ENCODE results near the gene EIF3J.

Gene EIF3J

DNA sequence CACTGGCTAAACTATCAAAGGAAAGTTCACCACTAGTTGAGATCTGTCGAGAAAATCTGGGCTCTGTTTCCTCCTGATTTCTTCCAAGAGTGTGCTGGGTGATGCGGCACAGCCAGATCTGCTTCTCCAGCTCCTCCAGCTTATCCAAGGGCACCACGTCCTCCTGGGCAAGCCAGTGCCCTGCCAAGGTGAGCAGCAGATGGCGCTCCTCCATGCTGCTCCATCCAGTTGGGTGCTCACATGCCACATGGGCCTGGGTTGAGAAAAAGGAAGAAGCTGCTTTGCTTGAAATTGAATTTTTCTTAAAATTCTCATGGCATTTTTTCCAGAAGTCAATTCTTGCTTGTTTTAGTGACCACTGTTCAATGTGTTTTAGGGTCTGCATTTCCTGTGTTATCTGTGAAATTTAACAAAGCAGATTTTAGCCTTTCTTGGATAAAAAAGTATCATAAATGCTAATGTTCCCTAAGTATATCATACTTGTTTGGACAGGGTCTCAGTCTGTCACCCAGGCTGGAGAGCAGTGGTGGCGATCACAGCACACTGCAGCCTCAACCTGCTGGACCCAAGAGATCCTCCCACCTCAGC lies 47.3 kb downstream of the EIF3J start:
- H3K4me1 ChIP-seq (ENCODE audit: insufficient read depth, insufficient read length) = no peaks in the 10 kb centered on the region
- peaks cover 43% of the 10 kb centered on the region for H3K36me3 ChIP-seq (ENCODE audit: insufficient read depth, insufficient read length, low read length)
- TF ChIP-seq YY1 (IDR thresholded peaks at IDR 0.05; ENCODE audit: insufficient read depth, insufficient read length) (no peak), ZNF274 (IDR thresholded peaks at IDR 0.05; ENCODE audit: low read depth, low read length) (no peak), SUZ12 (IDR thresholded peaks at IDR 0.05; ENCODE audit: extremely low read depth, insufficient read depth, insufficient read length) (no peak)
- H3K27me3 ChIP-seq (ENCODE audit: insufficient read depth, insufficient read length) = no peaks in the 10 kb centered on the region
- DNase-seq (ENCODE audit: low read depth, low spot score) = peak; percentile 8
- no peak overlapping the region for H3K4me3 ChIP-seq (ENCODE audit: insufficient read length, low read depth)
- H3K9me3 ChIP-seq (ENCODE audit: insufficient read depth, low read length) = no peaks in the 10 kb centered on the region
- H3K9ac ChIP-seq (ENCODE audit: insufficient read length, low read depth) = no peak overlapping the region

DNA sequence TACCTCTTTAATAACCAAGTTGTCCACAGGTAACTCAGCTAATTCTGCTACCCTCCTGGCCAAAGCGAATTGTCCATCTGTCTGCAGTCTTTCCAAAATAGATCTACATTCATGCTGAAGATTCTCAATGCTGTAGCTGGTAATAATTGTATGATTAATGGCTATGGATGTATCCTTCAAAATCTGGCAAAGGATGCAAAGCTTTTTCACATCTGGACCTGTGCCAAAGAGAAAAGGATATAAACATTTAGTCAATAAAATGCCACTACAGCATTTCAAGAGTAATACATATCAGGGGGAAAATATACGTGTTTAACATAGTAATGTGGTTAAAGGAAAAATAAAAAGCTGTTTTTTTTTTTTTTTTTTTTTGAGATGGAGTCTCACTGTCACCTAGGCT lies 48.7 kb downstream of the EIF3J start:
- no peaks in the 10 kb centered on the region for H3K4me1 ChIP-seq (ENCODE audit: insufficient read depth, insufficient read length)
- H3K9me3 ChIP-seq (ENCODE audit: insufficient read depth, low read length) = no peaks in the 10 kb centered on the region
- peaks cover 53% of the 10 kb centered on the region for H3K36me3 ChIP-seq (ENCODE audit: insufficient read depth, insufficient read length, low read length)
- no peak overlapping the region for H3K9ac ChIP-seq (ENCODE audit: insufficient read length, low read depth)
- H3K27me3 ChIP-seq (ENCODE audit: insufficient read depth, insufficient read length) = no peaks in the 10 kb centered on the region
- DNase-seq (ENCODE audit: low read depth, low spot score) = no peak
- no peak overlapping the region for H3K4me3 ChIP-seq (ENCODE audit: insufficient read length, low read depth)
- TF ChIP-seq YY1 (IDR thresholded peaks at IDR 0.05; ENCODE audit: insufficient read depth, insufficient read length) (no peak), ZNF274 (IDR thresholded peaks at IDR 0.05; ENCODE audit: low read depth, low read length) (no peak), SUZ12 (IDR thresholded peaks at IDR 0.05; ENCODE audit: extremely low read depth, insufficient read depth, insufficient read length) (no peak)

DNA sequence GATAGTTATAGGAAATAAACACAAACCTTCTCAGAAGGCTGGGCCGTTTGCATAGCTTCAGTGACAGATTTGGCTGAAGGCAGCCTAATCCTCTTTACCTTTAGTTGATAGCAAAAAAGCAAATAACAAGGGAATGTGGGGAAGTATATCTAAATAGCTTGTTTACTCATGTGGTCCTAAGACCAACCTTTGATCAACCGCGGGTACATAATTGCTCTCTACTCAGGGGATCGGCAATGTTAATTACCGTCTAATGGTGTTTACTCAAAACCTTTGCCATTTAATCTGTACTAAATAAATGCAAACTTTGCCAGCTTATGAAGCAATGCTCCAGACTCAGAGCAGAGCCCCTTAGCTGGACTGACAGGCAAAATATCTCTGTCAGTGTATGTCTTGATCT lies 51.6 kb downstream of the EIF3J start:
- no peak for TF ChIP-seq YY1 (IDR thresholded peaks at IDR 0.05; ENCODE audit: insufficient read depth, insufficient read length)
- TF ChIP-seq ZNF274 (IDR thresholded peaks at IDR 0.05; ENCODE audit: low read depth, low read length) = no peak
- no peak for TF ChIP-seq SUZ12 (IDR thresholded peaks at IDR 0.05; ENCODE audit: extremely low read depth, insufficient read depth, insufficient read length)
- no peak for DNase-seq (ENCODE audit: low read depth, low spot score)
- Histone ChIP-seq H3K9me3 (ENCODE audit: insufficient read depth, low read length) (no peaks in the 10 kb centered on the region), H3K36me3 (ENCODE audit: insufficient read depth, insufficient read length, low read length) (peaks cover 72% of the 10 kb centered on the region), H3K4me3 (ENCODE audit: insufficient read length, low read depth) (no peak overlapping the region), H3K9ac (ENCODE audit: insufficient read length, low read depth) (no peak overlapping the region), H3K4me1 (ENCODE audit: insufficient read depth, insufficient read length) (no peaks in the 10 kb centered on the region), H3K27me3 (ENCODE audit: insufficient read depth, insufficient read length) (no peaks in the 10 kb centered on the region)

- Histone ChIP-seq H3K4me1 (ENCODE audit: insufficient read depth, insufficient read length) (no peaks in the 10 kb centered on the region), H3K4me3 (ENCODE audit: insufficient read length, low read depth) (no peak overlapping the region), H3K9ac (ENCODE audit: insufficient read length, low read depth) (no peak overlapping the region), H3K36me3 (ENCODE audit: insufficient read depth, insufficient read length, low read length) (peaks cover 77% of the 10 kb centered on the region), H3K27me3 (ENCODE audit: insufficient read depth, insufficient read length) (no peaks in the 10 kb centered on the region), H3K9me3 (ENCODE audit: insufficient read depth, low read length) (no peaks in the 10 kb centered on the region)
- TF ChIP-seq YY1 (IDR thresholded peaks at IDR 0.05; ENCODE audit: insufficient read depth, insufficient read length) (no peak), ZNF274 (IDR thresholded peaks at IDR 0.05; ENCODE audit: low read depth, low read length) (no peak), SUZ12 (IDR thresholded peaks at IDR 0.05; ENCODE audit: extremely low read depth, insufficient read depth, insufficient read length) (no peak)
- no peak for DNase-seq (ENCODE audit: low read depth, low spot score)
Measured at GRCh38 chr15:44591326-44591725, 54.4 kb downstream of the EIF3J start.

DNA sequence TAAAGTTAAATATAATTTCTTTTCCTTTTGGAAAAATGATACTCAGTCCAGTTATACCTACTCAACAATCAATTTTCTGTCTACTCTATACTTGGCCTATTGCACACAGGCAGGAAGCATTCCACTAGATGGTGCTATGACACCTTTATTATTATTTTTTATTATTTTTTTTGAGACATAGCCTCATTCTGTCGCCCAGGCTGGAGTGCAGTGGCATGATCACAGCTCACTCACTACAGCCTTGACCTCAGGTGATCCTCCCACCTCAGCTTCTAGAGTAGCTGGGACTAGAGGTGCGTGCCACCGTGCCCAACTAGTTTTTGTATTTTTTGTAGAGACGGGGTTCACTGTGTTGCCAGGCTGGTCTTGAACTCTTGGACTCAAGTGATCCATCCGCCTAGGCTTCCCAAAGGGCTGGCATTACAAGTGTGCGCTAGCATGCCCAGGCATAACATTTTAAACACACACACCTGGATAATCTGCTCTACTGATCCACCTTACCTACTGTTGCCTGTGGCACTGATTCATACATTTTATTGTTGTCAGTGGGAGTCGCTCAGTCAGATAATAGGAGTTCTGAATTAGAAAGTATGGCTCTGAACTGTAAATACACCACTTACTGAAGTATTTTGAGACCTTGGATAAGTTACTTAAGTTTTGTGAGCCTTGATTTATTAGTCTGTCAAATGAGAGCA lies 56.2 kb downstream of the EIF3J start:
- Histone ChIP-seq H3K9ac (ENCODE audit: insufficient read length, low read depth) (no peak overlapping the region), H3K9me3 (ENCODE audit: insufficient read depth, low read length) (no peaks in the 10 kb centered on the region), H3K27me3 (ENCODE audit: insufficient read depth, insufficient read length) (no peaks in the 10 kb centered on the region), H3K4me3 (ENCODE audit: insufficient read length, low read depth) (no peak overlapping the region), H3K4me1 (ENCODE audit: insufficient read depth, insufficient read length) (no peaks in the 10 kb centered on the region), H3K36me3 (ENCODE audit: insufficient read depth, insufficient read length, low read length) (peaks cover 71% of the 10 kb centered on the region)
- TF ChIP-seq ZNF274 (IDR thresholded peaks at IDR 0.05; ENCODE audit: low read depth, low read length) (no peak), YY1 (IDR thresholded peaks at IDR 0.05; ENCODE audit: insufficient read depth, insufficient read length) (no peak), SUZ12 (IDR thresholded peaks at IDR 0.05; ENCODE audit: extremely low read depth, insufficient read depth, insufficient read length) (no peak)
- DNase-seq (ENCODE audit: low read depth, low spot score) = no peak

GRCh38 chr15:44595246-44595645 lies 58.3 kb downstream of the EIF3J start:
- Histone ChIP-seq H3K9ac (ENCODE audit: insufficient read length, low read depth) (no peak overlapping the region), H3K9me3 (ENCODE audit: insufficient read depth, low read length) (no peaks in the 10 kb centered on the region), H3K36me3 (ENCODE audit: insufficient read depth, insufficient read length, low read length) (peaks cover 66% of the 10 kb centered on the region), H3K4me1 (ENCODE audit: insufficient read depth, insufficient read length) (no peaks in the 10 kb centered on the region), H3K27me3 (ENCODE audit: insufficient read depth, insufficient read length) (no peaks in the 10 kb centered on the region), H3K4me3 (ENCODE audit: insufficient read length, low read depth) (no peak overlapping the region)
- TF ChIP-seq YY1 (IDR thresholded peaks at IDR 0.05; ENCODE audit: insufficient read depth, insufficient read length) = no peak
- TF ChIP-seq ZNF274 (IDR thresholded peaks at IDR 0.05; ENCODE audit: low read depth, low read length) = no peak
- no peak for TF ChIP-seq SUZ12 (IDR thresholded peaks at IDR 0.05; ENCODE audit: extremely low read depth, insufficient read depth, insufficient read length)
- DNase-seq (ENCODE audit: low read depth, low spot score) = no peak

DNA sequence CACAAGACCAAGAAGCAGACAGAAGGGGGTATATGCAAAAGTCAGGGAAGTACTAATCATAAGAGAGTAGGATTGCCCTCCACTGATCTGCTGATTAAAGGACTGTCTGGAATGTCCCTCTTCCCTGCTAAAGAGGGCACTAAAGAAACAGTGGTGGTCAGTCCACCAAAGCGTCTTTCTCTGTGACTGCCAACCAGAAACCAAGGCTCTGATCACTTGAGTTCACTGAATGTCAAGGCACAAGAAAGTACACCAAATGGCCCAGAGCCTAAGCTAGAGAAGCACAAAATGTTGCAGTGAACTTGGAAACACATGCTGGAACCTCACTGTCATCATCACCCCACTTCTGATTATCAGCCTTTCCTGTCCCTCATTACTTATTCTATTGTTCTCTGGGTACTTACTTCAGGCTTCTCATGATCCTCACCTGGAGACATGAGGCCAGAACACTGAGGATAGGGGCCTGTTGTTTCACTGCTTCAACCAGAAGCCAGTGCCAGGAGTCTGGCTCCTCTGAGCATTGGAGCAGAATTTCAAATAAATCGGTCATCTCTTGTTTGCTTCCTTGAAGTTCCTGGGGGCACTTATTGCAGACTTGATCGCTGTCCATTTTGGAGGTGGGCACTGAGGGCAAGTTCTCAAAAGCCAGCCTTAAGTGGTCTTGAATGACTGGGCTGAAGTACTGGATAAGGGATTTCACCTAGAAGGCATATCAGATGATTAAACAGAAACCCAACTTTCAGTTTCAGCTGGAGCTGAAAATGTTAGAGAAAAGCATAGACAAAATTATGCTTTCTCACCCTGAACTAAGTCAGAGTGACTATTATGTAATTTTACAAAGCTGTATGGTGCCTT lies 58.9 kb downstream of the EIF3J start:
- H3K4me3 ChIP-seq (ENCODE audit: insufficient read length, low read depth) = no peak overlapping the region
- H3K36me3 ChIP-seq (ENCODE audit: insufficient read depth, insufficient read length, low read length) = peaks cover 65% of the 10 kb centered on the region
- TF ChIP-seq YY1 (IDR thresholded peaks at IDR 0.05; ENCODE audit: insufficient read depth, insufficient read length) (no peak), SUZ12 (IDR thresholded peaks at IDR 0.05; ENCODE audit: extremely low read depth, insufficient read depth, insufficient read length) (no peak), ZNF274 (IDR thresholded peaks at IDR 0.05; ENCODE audit: low read depth, low read length) (no peak)
- DNase-seq (ENCODE audit: low read depth, low spot score) = no peak
- no peak overlapping the region for H3K9ac ChIP-seq (ENCODE audit: insufficient read length, low read depth)
- no peaks in the 10 kb centered on the region for H3K4me1 ChIP-seq (ENCODE audit: insufficient read depth, insufficient read length)
- no peaks in the 10 kb centered on the region for H3K27me3 ChIP-seq (ENCODE audit: insufficient read depth, insufficient read length)
- H3K9me3 ChIP-seq (ENCODE audit: insufficient read depth, low read length) = no peaks in the 10 kb centered on the region

All from NT2/D1 (cell line).